Mesendoderm (in vitro differentiated cells): Measurements from ENCODE around the gene PSG11.
"Not testable (repeated sequence)": the region's sequence is repeated elsewhere in the genome, so short reads cannot be mapped to it uniquely, and the experiment has no call there.

Source experiments
- DNase-seq: peaks from one replicate; pipeline ENCODE4 v3.0.0; 2013
- H2AK5ac ChIP-seq: 2 replicates; pipeline ENCODE4 v1.6.1; 2013; ENCODE audit warnings: low read length, inconsistent platforms
- H2BK120ac ChIP-seq: 2 replicates; pipeline ENCODE4 v1.6.1; 2013; ENCODE audit warnings: low read depth, mild to moderate bottlenecking, low read length, moderate library complexity, mixed read lengths
- H2BK15ac ChIP-seq: replicated peaks from 2 replicates; pipeline ENCODE4 v1.6.1; 2013; ENCODE audit warnings: low read depth, mild to moderate bottlenecking, moderate library complexity
- H2BK5ac ChIP-seq: 2 replicates; pipeline ENCODE4 v1.6.1; 2013; ENCODE audit warnings: low read length, inconsistent platforms
- H3K18ac ChIP-seq: 2 replicates; pipeline ENCODE4 v1.6.1; 2013; ENCODE audit warnings: mild to moderate bottlenecking, low read length, mixed read lengths
- H3K23ac ChIP-seq: one replicate; pipeline ENCODE4 v1.6.1; 2013; ENCODE audit warnings: low read length
- H3K27ac ChIP-seq: 2 replicates; pipeline ENCODE4 v1.5.1; 2013; ENCODE audit warnings: low read depth, mild to moderate bottlenecking, inconsistent platforms, low read length, moderate library complexity
- H3K27me3 ChIP-seq: 2 replicates; pipeline ENCODE4 v1.6.1; 2013; ENCODE audit warnings: low read length, control low read depth, mild to moderate bottlenecking, inconsistent platforms; ENCODE audit not compliant: insufficient read depth, poor library complexity
- H3K36me3 ChIP-seq: 2 replicates; pipeline ENCODE4 v1.6.1; 2013; ENCODE audit warnings: low read length, inconsistent platforms; ENCODE audit not compliant: control insufficient read depth, insufficient read depth
- H3K4ac ChIP-seq: one replicate; pipeline ENCODE4 v1.6.1; 2013; ENCODE audit warnings: low read depth, mild to moderate bottlenecking, low read length, moderate library complexity
- H3K4me1 ChIP-seq: 2 replicates; pipeline ENCODE4 v1.6.1; 2013; ENCODE audit warnings: low read depth, low read length, inconsistent platforms; ENCODE audit not compliant: control insufficient read depth
- H3K4me2 ChIP-seq: 2 replicates; pipeline ENCODE4 v1.6.1; 2013; ENCODE audit warnings: low read length
- H3K4me3 ChIP-seq: 2 replicates; pipeline ENCODE4 v1.5.1; 2013; ENCODE audit warnings: mild to moderate bottlenecking, low read length
- H3K56ac ChIP-seq: one replicate; pipeline ENCODE4 v1.6.1; 2013; ENCODE audit warnings: low read length
- H3K79me1 ChIP-seq: 2 replicates; pipeline ENCODE4 v1.6.1; 2013; ENCODE audit warnings: low read length, inconsistent platforms
- H3K79me2 ChIP-seq: 2 replicates; pipeline ENCODE4 v1.6.1; 2013; ENCODE audit warnings: mild to moderate bottlenecking, low read length; ENCODE audit not compliant: control insufficient read depth, insufficient read depth
- H3K9ac ChIP-seq: 2 replicates; pipeline ENCODE4 v1.6.1; 2013; ENCODE audit warnings: low read length, inconsistent platforms
- H4K5ac ChIP-seq: one replicate; pipeline ENCODE4 v1.6.1; 2013; ENCODE audit warnings: low read length
- H4K8ac ChIP-seq: one replicate; pipeline ENCODE4 v1.6.1; 2013; ENCODE audit warnings: low read depth, mild to moderate bottlenecking, control low read depth, low read length, moderate library complexity
- WGBS: extraction: QIAGEN DNeasy Blood & Tissue Kit; methylation state at CpG from one replicate; pipeline ENCODE4 v1.1.7; 2013; ENCODE audit warnings: low lambda C conversion rate, missing lambda C conversion rate; ENCODE audit not compliant: insufficient coverage; ENCODE audit errors: extremely low coverage; 5-methylcytosine and 5-hydroxymethylcytosine counted together

Gene PSG11

GRCh38 chr19:43047966-43048365 is 21.7 kb upstream of the PSG11 start:
- H3K4me1 ChIP-seq, H2AK5ac ChIP-seq, H2BK15ac ChIP-seq, H3K4me2 ChIP-seq, H2BK5ac ChIP-seq, H3K79me2 ChIP-seq, H3K36me3 ChIP-seq, H4K8ac ChIP-seq, H3K18ac ChIP-seq, H3K4ac ChIP-seq, DNase-seq, H3K4me3 ChIP-seq, H4K5ac ChIP-seq, H3K23ac ChIP-seq, H3K9ac ChIP-seq, H2BK120ac ChIP-seq, H3K79me1 ChIP-seq, H3K27ac ChIP-seq, H3K27me3 ChIP-seq, H3K56ac ChIP-seq: not testable (repeated sequence)
- no CpG with 5 or more reads among the region's 3 CpGs for WGBS

DNA sequence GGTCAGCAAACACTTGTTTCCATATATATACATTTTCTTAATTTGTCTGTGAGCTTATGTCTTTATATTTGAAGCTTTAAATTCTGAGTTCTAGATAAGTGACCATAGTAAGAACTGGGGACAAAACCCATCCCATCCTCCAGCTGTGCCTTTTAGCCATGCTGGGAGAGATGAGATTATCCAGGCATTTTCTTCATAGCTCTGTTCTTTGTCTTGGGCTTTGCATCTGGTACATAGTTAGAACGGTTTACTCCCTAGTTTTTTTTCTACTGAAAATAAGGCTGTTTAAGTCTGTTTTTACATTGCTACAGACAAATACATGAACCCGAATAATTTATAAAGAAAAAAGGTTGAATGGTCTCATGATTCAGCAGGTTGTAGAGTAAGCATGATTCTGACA is 20.3 kb upstream of the PSG11 start:
- not testable (repeated sequence) for H3K56ac ChIP-seq, H3K27ac ChIP-seq, H3K23ac ChIP-seq, H3K18ac ChIP-seq, H4K5ac ChIP-seq, H4K8ac ChIP-seq, H2AK5ac ChIP-seq, H3K4me1 ChIP-seq, H3K79me1 ChIP-seq, H3K79me2 ChIP-seq, H3K4me2 ChIP-seq, H2BK15ac ChIP-seq, H3K9ac ChIP-seq, H2BK5ac ChIP-seq, H3K4ac ChIP-seq, H2BK120ac ChIP-seq, H3K4me3 ChIP-seq, H3K27me3 ChIP-seq, DNase-seq, H3K36me3 ChIP-seq
- no CpG with 5 or more reads among the region's 2 CpGs for WGBS

DNA sequence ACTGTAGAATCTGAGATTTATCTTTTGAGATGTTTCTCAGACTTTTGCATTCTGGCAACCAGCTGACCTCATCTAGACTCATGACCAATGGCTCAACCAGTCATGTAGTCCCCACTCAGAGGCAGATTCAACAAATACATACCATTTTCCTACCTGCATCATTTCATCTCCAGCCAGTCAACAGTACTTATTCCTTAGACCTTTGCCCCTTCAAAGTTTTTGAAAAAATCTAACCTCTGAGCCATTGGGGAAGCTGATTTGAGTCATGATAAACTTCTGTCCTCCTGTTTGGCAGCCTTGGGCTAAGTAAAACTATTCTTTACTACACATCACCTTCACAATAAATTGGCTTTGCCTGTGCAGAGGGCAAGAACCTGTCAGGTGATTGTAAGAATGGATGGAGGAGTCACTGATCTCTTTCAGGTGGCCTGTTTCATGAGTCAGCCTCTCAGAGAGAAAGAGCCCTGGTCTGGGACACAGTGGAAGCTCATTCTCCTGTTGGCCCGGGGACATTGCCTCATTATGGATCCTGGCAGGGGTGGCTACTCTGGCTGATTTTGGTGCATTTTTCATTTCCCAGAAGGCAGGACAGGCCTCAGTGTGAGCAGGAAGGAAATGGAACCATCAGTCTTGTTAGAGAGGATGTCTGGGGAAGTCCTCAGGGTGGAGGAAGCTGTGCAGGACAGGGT is 17.4 kb upstream of the PSG11 start:
- H3K36me3 ChIP-seq, H3K79me1 ChIP-seq, H3K4ac ChIP-seq, H3K4me3 ChIP-seq, H3K27ac ChIP-seq, H3K27me3 ChIP-seq, H4K5ac ChIP-seq, H2BK5ac ChIP-seq, H3K18ac ChIP-seq, H2BK15ac ChIP-seq, H3K4me1 ChIP-seq, H3K4me2 ChIP-seq, DNase-seq, H3K23ac ChIP-seq, H3K79me2 ChIP-seq, H2BK120ac ChIP-seq, H3K9ac ChIP-seq, H3K56ac ChIP-seq, H2AK5ac ChIP-seq, H4K8ac ChIP-seq: not testable (repeated sequence)
- WGBS = no CpG with 5 or more reads among the region's 1 CpG

GRCh38 chr19:43031645-43032044 is 5.4 kb upstream of the PSG11 start:
- H3K4me1 ChIP-seq, H2AK5ac ChIP-seq, H3K18ac ChIP-seq, H3K9ac ChIP-seq, H2BK120ac ChIP-seq, H3K23ac ChIP-seq, H3K79me1 ChIP-seq, H2BK5ac ChIP-seq, H3K79me2 ChIP-seq, H3K4ac ChIP-seq, H3K36me3 ChIP-seq, H4K8ac ChIP-seq, H3K27ac ChIP-seq, DNase-seq, H2BK15ac ChIP-seq, H3K56ac ChIP-seq, H3K4me3 ChIP-seq, H3K4me2 ChIP-seq, H3K27me3 ChIP-seq, H4K5ac ChIP-seq: not testable (repeated sequence)
- no CpG with 5 or more reads among the region's 2 CpGs for WGBS

- Histone ChIP-seq H3K4me2 (no peak overlapping the region), H3K56ac (no peak overlapping the region), H3K18ac (no peak overlapping the region), H3K4ac (no peak overlapping the region), H4K8ac (no peak overlapping the region), H2BK15ac (no peak overlapping the region), H3K27ac (no peak overlapping the region), H2BK5ac (no peak overlapping the region), H3K79me2 (no peaks in the 10 kb centered on the region), H3K4me3 (no peak overlapping the region), H3K27me3 (no peaks in the 10 kb centered on the region), H3K9ac (no peak overlapping the region), H3K79me1 (no peaks in the 10 kb centered on the region), H2AK5ac (no peak overlapping the region), H3K36me3 (no peaks in the 10 kb centered on the region), H4K5ac (no peak overlapping the region), H3K23ac (no peak overlapping the region), H3K4me1 (no peaks in the 10 kb centered on the region), H2BK120ac (no peak overlapping the region)
- no peak for DNase-seq
- no CpG with 5 or more reads among the region's 4 CpGs for WGBS
Measured at GRCh38 chr19:43028866-43029265, 2.6 kb upstream of the PSG11 start.

DNA sequence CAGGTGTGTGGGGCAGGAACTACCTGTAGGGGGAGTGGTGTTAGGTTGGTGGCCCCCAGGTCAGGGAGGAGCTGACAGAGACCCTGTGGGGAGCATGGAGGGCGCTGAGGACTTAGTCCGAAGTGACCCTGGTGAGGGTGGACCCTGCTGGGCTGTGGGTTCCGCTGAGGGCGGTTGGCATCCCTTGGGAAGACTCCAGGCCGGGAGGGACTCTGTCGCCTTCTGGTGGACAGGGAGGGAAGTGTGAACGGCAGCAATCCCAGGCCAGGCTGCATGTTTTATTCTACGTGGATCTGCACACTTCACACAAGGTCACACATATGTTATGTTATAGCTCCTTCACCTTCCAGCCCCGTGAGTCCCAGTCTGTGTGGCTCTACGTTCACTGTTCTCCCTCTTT is 1.7 kb upstream of the PSG11 start:
- H3K36me3 ChIP-seq, H4K5ac ChIP-seq, H3K4ac ChIP-seq, H3K9ac ChIP-seq, H3K27ac ChIP-seq, H3K4me3 ChIP-seq, DNase-seq, H2AK5ac ChIP-seq, H2BK5ac ChIP-seq, H2BK15ac ChIP-seq, H3K27me3 ChIP-seq, H3K4me1 ChIP-seq, H3K79me1 ChIP-seq, H4K8ac ChIP-seq, H3K18ac ChIP-seq, H3K79me2 ChIP-seq, H3K4me2 ChIP-seq, H3K56ac ChIP-seq, H3K23ac ChIP-seq, H2BK120ac ChIP-seq: not testable (repeated sequence)
- no CpG with 5 or more reads among the region's 10 CpGs for WGBS
